Hepatic stellate cell (primary cell): ENCODE data around the gene RNF7.
"Not testable (repeated sequence)": the region's sequence is repeated elsewhere in the genome, so short reads cannot be mapped to it uniquely, and the experiment has no call there.

ENCODE experiments used
- DNase-seq: peaks from one replicate; pipeline ENCODE4 v3.0.0; 2011; ENCODE audit warnings: low spot score

RNF7 gene

DNA sequence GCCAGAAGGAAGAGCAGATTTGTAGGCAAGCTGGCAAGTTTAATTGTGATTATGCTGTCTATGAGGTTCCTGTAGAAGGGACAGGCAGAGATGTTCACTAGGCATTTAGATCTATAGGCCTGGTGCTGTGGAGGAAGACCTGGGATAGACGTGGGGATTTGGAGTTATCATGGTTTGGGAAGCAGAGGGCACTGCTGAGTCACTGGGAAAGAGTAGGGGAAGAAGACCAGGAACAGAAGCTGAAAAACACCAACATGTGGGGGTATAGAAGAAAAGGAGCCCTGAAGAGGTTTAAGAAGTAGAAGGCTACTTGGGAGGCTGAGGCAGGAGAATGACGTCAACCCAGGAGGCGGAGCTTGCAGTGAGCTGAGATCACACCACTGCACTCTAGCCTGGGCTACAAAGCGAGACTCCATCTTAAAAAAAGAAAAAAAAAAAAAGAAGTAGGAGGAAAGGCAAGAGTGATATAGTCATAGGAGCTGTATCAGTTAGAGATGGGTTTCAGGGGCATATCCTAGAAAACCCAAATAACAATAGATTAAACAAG, 44.4 kb downstream of the RNF7 start:
- DNase-seq: no peak

DNA sequence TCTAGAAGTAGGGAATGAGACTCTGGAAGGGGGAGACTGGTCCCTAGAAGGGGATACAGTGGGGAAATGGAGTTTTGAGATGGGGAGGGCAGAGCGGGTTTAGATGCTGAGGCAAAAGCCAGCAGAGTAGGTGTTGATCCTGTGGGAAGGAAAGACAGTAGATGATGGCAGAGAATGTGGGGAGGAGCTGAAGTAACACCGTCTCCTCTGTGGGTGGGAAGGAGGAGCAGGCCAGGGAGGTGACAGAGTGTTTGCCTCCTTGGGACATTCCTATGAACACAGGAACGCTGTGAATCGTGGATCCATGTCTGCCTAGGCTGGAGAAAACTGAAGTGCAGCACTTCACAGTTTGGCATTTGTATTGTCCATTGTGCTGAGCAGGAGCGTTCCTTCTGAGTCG, 45.5 kb downstream of the RNF7 start:
- no peak for DNase-seq

DNA sequence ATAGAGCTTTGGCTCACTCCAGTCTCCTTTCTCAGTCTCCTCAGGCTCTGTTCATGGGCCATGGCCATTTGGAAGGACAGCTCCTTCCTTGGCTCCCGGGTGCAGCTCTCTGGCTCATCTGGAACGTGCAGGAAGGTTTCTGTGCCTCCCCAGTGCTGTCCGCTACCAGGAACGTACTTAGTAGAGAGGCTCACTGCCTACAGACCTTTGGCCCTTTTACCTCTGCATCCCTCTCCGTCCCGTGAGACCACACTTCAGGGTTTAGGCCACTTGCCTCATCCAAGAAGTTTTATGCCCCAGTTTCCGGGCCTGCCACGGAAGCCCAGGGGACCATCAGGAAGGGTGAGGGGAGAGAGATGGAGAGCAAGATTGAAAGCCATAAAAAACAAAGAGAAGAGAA, 46.0 kb downstream of the RNF7 start:
- DNase-seq: no peak

DNA sequence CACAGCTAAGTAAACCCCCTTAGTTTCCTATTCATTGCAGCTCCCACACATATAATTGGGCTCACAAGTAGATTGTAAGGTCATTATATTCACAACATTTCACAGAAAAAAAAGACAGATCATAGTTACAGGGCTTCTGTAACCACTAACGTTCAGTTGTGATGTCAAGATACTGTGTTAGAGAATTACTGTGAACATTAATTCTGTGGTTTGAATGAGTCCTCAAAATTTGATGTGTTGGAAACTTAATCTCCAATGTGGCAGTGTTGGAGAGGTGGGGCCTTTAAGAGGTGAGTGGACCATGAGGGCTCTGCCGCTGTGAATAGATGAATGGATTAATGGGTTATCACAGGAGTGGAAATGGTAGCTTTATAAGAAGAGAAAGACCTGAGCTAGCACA, 46.4 kb downstream of the RNF7 start:
- DNase-seq: no peak

DNA sequence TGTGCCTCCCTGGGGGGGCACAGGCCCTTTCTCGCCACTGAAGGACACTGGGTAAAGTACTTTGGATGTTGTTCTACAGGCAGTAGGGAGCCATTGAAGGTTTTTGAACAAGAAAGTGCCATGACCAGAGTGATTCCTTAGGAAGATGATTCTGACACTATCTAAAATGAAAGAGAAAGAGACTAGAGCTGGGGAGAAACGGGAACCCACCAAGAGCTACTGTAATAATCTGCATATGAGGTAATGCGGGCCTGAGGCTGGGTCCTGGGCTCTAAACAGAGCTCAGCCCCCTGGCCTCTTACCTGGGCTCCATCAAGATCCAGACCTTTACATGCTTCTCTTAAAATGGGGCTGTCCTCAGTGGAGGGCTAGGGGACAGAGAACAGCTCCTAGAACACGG, 50.1 kb downstream of the RNF7 start:
- no peak for DNase-seq

DNA sequence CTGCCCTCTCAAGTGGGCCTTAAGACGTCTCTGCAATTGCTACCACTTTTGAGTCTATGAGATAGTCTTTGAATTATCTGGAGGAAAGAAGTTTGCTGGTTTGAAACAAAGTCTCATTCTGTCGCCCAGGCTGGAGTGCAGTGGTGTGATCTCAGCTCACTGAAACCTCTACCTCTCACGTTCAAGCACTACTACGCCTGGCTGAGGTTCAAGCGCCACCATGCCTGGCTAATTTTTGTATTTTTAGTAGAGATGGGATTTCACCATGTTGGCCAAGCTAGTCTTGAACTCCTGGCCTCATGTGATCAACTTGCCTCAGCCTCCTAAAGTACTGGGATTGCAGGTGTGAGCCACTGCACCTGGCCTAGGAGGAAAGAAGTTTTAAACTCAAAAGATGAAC, 50.7 kb downstream of the RNF7 start:
- DNase-seq: not testable (repeated sequence)

DNA sequence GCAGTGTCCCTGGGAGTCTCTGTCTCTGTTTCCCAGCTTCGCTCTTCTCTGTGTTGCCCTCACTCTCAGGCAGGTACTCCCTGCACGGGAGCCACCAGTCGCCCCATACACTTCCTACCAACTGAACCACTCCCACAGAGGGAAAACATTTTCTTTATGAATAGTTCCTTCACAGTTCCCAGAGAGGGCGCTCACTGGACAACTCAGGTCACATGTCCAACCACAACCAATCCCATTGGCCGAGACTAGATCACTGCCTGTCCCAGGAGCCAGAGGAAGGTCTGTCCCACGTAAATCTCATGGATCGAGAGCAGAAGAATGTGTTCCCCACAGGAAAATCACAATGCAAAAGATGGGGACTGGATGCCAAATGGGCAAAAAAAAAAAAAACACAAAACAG, 51.2 kb downstream of the RNF7 start:
- DNase-seq: no peak

DNA sequence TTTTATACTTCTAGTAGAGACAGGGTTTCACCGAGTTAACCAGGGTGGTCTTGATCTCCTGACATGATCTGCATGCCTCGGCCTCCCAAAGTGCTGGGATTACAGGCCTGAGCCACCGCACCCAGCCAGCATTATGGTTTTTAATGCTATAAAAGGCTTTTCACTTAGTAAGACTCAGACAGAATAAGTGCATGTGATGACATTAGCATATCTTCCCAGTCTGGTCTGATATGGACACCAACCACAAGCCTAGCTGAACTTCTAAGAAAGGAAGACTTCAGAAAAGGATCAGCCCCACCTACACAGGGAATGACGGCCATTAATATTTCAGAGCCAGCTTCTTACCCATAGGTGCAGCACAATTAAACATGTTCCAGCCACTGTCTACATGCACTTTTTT, 52.1 kb downstream of the RNF7 start:
- DNase-seq: no peak

DNA sequence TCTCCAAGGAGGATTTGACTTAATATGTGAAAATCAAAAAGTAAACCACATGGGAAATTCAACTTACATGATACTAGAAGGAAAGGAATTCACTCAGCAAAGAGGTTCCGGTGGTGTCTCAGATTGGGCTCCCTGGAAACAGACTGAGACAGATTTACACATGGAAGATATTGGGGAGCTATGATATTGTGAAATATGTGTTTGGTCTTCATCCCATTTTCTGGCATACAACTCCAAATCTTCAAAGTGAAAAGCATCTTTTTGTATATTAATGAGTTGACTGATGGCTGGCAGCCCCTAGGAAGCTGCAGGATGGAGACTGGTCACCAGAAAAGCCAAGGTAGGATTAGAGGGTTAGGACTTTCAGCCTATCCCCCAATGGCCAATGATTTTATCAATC, 54.4 kb downstream of the RNF7 start:
- DNase-seq: no peak

DNA sequence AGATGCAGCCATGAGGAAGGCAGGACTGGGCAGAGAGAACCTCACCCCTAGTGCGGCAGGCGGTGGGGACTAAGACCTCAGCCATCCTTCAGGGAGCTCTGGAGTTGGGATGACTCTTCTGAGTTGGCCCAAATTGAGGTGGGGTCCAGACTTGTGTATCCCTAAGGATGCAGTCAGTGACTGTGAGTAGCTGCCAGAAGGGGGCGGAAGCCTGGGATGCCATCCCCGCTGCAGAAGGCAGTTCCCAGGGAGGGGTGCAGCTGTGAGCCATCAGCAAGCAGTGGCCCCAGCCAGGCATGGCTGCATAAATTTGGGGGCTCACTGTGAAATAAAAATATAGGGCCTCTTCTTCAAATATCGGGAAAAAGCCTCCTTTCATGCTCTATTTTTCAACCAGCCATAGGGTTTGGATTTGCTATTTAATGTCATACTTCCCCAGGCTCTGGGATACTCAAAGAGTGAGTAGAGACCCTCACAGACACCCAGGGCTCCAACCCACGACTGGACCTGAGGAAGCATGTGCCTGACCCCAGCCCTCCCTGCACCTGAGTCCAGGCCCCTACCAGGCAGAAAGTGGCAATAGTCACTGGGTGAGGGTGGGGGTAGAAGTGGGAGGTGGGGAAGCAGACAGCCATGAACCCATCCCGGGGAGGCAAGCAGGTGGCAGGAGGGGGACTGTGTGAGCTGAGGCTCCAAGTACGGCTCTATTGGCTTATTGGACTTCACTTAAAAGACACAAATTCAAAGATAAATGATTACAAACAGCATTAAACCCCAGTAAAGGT, 55.6 kb downstream of the RNF7 start:
- no peak for DNase-seq

DNA sequence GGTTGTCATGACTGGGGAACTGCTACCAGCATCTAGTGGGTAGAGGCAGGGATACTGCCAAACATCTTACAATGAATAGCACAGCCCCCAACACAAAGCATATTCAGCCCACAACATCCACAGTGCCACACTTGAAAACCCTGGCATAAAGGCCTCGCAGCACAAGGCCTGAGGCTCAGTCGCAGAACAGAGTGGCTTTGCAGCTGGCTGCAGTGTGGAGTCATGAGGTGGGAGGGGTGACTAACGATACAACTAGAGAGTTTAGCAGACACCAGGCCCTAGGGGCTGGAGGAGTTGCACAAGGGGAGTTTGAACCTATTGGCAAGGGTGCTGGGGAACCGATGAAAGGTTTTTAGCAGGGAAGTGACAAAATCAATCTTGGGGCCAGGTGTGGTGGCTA, 57.2 kb downstream of the RNF7 start:
- DNase-seq: no peak

DNA sequence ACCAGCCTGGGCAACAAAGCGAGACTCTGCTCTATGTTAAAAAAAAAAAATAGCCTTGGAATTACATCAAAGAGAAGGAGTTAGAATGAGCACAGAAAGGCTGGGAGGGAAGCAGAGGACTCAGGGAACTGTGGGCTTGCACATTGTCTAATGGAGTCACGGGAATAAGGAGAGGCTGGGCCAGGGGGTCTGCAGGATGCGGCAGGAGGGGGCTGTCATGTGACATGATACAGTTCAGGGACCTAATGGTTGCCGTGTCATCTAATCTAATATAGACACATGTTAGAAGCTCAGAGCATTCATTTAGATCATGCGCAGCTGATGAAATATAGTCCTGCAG, 57.6 kb downstream of the RNF7 start:
- DNase-seq: no peak

DNA sequence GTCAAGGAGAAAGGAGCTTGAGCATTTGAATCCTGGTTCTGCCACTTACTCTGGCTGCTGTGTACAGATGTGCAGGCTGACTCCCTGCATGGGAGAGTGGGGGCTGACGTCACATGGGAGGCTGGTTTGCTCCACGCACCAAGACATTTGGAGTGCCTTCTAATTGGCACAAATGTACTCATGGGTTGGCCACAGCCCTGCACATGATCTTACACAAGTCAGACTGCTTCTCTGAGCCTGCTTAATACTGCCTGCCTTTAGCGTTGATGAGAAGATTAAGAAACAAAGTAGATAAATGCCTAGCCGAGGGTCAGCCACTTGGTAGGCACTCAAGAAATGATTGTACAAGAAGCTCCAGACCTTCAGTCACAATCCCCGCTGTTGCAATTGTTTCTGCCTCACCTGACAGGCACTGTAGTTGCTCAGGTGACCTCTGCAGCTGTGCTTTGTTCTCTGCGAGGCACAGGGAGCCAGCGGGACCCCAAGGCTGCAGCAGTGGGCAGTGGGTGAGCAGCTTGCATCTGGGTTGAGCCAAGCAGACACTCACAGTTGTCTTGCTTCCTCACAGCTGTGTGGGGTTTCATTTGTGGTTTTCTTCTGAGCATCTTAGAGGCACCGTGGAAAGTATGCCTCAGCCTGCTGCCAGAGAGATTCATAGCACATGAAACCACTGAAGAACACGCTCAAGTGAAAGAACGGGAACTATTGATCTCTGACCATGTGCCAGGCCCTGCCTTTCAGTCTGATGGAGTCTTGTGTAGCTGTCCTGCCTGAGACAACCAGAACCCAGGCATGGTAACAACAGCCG, 58.2 kb downstream of the RNF7 start:
- DNase-seq: no peak
